KMS-11 (cell line): ENCODE data around the gene RPS3.

ENCODE experiments used
- H2AFZ ChIP-seq: fragments of 200-600 bp; sonication (generic); 2 replicates; pipeline ENCODE4 v1.6.1; 2016; ENCODE audit warnings: antibody characterized with exemption, mixed run types, low read depth
- H3K27ac ChIP-seq: fragments of 200-600 bp; sonication (generic); 2 replicates; pipeline ENCODE4 v1.6.1; 2016; ENCODE audit warnings: mild to moderate bottlenecking, mixed run types
- H3K27me3 ChIP-seq: fragments of 200-600 bp; sonication (generic); 2 replicates; pipeline ENCODE4 v1.6.1; 2017; ENCODE audit warnings: mild to moderate bottlenecking, low read depth, mixed run types, moderate library complexity; ENCODE audit not compliant: insufficient read depth
- H3K36me3 ChIP-seq: fragments of 200-600 bp; sonication (generic); 2 replicates; pipeline ENCODE4 v1.6.1; 2017; ENCODE audit warnings: mild to moderate bottlenecking, mixed run types; ENCODE audit not compliant: insufficient read depth
- H3K4me1 ChIP-seq: fragments of 200-600 bp; sonication (generic); 2 replicates; pipeline ENCODE4 v1.6.1; 2016; ENCODE audit warnings: mild to moderate bottlenecking, low read depth, mixed run types; ENCODE audit not compliant: poor library complexity, severe bottlenecking
- H3K4me2 ChIP-seq: fragments of 200-600 bp; sonication (generic); 2 replicates; pipeline ENCODE4 v1.7.0; 2016; ENCODE audit warnings: mild to moderate bottlenecking, mixed run types
- H3K4me3 ChIP-seq: fragments of 200-600 bp; sonication (generic); IDR thresholded peaks from 2 replicates; pipeline ENCODE4 v1.6.1; 2017; ENCODE audit warnings: low read depth, low read length, mixed read lengths; ENCODE audit not compliant: insufficient read depth
- H3K79me2 ChIP-seq: fragments of 200-600 bp; sonication (generic); 2 replicates; pipeline ENCODE4 v1.6.1; 2016; ENCODE audit warnings: low read depth, mixed run types; ENCODE audit not compliant: insufficient read depth
- H3K9ac ChIP-seq: fragments of 200-600 bp; sonication (generic); 2 replicates; pipeline ENCODE4 v1.6.1; 2016; ENCODE audit warnings: mild to moderate bottlenecking, mixed run types
- H4K20me1 ChIP-seq: fragments of 200-600 bp; sonication (generic); 2 replicates; pipeline ENCODE4 v1.6.1; 2016; ENCODE audit warnings: mild to moderate bottlenecking, mixed run types; ENCODE audit not compliant: insufficient read depth
- TF ChIP-seq, protein P1 (sequence below): fragments of 200-600 bp; sonication (generic); conservative IDR thresholded peaks from 2 replicates; pipeline ENCODE4 v1.6.1; 2017; ENCODE audit warnings: low read depth, mild to moderate bottlenecking, antibody characterized with exemption, low read length, moderate library complexity, mixed read lengths

The RPS3 gene

DNA sequence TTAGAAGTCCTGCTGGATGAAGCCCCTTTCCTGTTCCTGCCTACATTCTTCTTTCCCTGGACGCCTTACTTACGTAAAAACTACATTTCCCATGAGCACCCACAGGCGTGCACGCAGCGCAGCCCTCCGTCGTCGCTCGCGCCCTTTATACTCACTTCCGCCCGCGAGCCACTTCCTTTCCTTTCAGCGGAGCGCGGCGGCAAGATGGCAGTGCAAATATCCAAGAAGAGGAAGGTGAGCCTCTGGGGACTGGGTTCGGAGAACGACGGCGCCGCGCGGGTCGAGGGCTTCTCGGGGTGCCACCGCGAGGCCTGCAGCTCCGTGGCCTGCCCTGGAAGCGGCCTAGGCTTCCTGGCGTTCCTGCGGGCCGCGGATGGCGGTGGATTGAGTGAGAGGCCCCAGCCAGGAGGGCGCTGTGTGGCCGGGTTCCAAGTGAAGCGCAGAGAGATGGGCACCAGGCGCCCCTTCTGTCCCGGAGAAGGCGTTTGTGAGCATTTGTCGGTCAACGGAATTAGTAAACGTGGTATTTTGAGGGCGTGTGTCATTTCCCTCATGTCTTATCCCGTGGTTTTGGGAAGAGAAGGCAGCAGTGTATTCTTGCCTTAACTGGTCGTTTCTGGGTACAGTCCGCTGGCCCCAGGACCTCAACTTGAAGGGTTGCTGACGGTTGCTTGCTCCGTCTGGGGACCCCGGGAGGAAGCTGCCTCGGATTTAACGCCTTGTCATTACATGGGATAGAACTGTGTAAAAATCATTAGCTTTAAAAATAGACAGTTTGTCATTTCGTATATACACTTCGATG lies at the start of gene RPS3:
Gene RPS3 (plus strand): TSS at position 175 of the 802 bp plus-strand sequence. CDS start 30 bp downstream, at position 205.
- peaks cover 36% of the 10 kb centered on the region; the same call in 1 of the 2 replicates for H3K36me3 ChIP-seq
- peak within 1 kb of the TSS; percentile 50 for H2AFZ ChIP-seq
- H3K4me1 ChIP-seq: peaks cover 35% of the 10 kb centered on the region
- H3K27ac ChIP-seq: peak within 1 kb of the TSS; percentile 97
- H3K4me2 ChIP-seq: peak within 1 kb of the TSS; percentile 91
- peaks cover 43% of the 10 kb centered on the region for H4K20me1 ChIP-seq
- peaks cover 53% of the 10 kb centered on the region for H3K79me2 ChIP-seq
- TF ChIP-seq, protein P1, sequence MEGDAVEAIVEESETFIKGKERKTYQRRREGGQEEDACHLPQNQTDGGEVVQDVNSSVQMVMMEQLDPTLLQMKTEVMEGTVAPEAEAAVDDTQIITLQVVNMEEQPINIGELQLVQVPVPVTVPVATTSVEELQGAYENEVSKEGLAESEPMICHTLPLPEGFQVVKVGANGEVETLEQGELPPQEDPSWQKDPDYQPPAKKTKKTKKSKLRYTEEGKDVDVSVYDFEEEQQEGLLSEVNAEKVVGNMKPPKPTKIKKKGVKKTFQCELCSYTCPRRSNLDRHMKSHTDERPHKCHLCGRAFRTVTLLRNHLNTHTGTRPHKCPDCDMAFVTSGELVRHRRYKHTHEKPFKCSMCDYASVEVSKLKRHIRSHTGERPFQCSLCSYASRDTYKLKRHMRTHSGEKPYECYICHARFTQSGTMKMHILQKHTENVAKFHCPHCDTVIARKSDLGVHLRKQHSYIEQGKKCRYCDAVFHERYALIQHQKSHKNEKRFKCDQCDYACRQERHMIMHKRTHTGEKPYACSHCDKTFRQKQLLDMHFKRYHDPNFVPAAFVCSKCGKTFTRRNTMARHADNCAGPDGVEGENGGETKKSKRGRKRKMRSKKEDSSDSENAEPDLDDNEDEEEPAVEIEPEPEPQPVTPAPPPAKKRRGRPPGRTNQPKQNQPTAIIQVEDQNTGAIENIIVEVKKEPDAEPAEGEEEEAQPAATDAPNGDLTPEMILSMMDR: no peak
- peak within 1 kb of the TSS; percentile 99 for H3K9ac ChIP-seq
- H3K4me3 ChIP-seq: no peak within 1 kb of the TSS
- no peaks in the 10 kb centered on the region for H3K27me3 ChIP-seq

DNA sequence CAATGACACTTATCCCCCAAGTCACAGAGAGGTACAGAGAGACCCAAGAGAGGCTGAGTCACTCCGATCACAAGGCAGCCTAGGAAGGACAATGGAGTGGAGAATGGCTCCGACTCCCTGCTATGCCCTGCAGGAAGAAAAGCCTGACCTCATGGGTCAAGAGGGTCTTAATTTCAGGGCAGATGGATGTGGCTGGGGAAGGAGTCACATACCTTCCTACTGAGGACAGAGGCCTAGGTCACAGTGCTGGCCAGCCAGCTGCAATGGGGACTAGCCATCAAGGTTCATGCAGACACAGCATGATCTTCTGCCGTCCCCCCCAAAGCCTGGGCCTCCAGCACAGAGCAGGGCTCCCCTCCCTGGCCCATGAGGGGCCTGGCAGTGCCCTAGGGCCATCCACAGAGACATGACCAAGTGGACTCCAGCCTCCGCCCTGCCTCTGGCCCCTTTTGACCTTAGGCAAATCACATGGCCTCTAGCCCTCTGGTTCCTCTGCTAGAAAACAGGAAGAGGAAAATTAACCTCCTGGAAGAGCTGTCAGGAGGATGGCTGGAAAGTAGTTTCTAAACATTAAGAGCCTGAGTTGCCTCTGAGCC lies 49.7 kb upstream of the RPS3 start:
- Histone ChIP-seq H3K9ac (no peak overlapping the region), H3K4me1 (no peaks in the 10 kb centered on the region), H4K20me1 (no peaks in the 10 kb centered on the region), H2AFZ (no peak overlapping the region), H3K79me2 (no peaks in the 10 kb centered on the region), H3K27ac (no peak overlapping the region), H3K4me3 (no peak overlapping the region), H3K4me2 (no peak overlapping the region), H3K36me3 (no peaks in the 10 kb centered on the region), H3K27me3 (no peaks in the 10 kb centered on the region)
- TF ChIP-seq, protein P1: no peak

DNA sequence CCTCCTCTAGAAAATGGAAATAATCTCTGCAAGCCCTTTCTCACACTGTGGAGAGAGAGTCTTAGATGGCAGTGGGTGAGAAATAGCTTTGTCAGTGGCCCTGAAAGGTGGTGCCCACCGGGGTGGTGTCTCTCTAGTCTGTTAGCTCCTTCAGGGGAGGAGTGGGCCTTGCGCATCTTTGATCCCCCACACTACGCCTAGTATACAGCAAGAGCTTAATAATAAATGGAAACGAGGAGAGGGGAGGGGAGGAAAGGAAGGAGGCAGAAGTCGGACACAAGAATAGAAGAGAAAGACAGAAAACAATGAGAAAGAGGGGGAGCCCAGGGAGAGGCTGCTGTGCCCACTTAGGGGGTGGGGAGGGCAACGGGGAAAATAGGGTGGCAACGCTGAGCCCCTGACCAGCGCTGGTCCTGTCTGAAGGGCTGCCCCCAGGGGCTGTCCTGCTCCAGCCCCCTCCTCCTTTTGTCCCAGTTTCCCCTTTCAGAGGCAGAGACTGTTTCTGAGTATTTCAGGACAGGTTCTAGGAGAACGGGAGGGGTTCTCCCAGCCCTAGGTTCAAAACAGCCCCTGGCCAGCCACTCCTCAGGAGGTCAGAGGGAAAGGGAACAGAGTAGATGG lies 49.1 kb upstream of the RPS3 start:
- H3K4me2 ChIP-seq: no peak overlapping the region
- H3K4me1 ChIP-seq: no peaks in the 10 kb centered on the region
- H3K79me2 ChIP-seq: no peaks in the 10 kb centered on the region

DNA sequence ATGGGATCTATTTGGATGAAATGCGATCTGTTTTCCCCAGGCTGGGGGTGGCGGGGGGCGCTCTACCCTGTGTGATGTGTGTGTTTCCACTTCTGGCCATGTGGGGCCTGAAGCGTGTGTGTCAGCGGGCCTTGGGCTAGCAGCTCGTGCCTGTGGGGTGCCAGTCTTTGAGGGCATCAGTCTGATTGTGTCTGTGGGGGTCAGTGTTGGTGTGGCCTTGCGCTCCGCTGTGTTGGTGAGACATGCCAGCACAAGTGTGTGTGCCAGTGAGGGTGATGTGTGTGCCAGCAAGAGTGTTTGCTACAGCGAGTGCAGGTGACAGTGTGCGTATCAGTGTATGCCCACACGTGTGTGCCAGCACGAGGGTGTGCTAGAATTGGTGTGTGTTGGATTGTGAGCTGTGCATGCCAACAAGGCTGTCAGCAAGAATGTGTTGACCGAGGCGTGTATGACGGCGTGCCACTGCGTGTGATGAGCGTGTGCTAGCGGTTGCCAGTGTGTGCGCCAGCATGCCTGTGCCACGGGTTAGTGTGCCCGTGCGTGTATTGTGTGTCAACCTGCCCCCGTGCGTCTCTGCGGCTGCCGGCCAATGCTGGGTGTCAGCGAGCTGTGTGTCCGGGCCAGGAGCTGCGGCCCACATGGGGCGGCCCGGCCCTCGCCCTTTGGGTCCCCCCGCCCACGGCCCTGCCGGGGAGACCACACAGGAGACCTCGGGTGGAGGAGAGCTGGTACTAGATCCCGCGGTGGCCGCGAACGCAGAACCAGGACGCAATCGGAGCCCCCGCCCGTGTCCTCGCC lies 48.4 kb upstream of the RPS3 start:
- H3K79me2 ChIP-seq: no peaks in the 10 kb centered on the region
- H3K27me3 ChIP-seq: no peaks in the 10 kb centered on the region
- TF ChIP-seq, protein P1: no peak
- H3K27ac ChIP-seq: no peak overlapping the region
- H2AFZ ChIP-seq: peak overlapping the region; percentile 38; the same call in 1 of the 2 replicates
- H3K4me2 ChIP-seq: no peak overlapping the region
- H3K36me3 ChIP-seq: no peaks in the 10 kb centered on the region
- H4K20me1 ChIP-seq: no peaks in the 10 kb centered on the region
- no peak overlapping the region for H3K9ac ChIP-seq
- no peaks in the 10 kb centered on the region for H3K4me1 ChIP-seq
- no peak overlapping the region for H3K4me3 ChIP-seq

More for the DNA sequence above, 49.1 kb upstream of the RPS3 start:
- no peaks in the 10 kb centered on the region for H3K36me3 ChIP-seq
- H4K20me1 ChIP-seq: no peaks in the 10 kb centered on the region
- no peak overlapping the region for H2AFZ ChIP-seq
- TF ChIP-seq, protein P1: no peak
- no peaks in the 10 kb centered on the region for H3K27me3 ChIP-seq
- H3K4me3 ChIP-seq: no peak overlapping the region
- H3K27ac ChIP-seq: no peak overlapping the region
- H3K9ac ChIP-seq: no peak overlapping the region
